ENCODE measurements around the gene MYOD1.
A peak's percentile ranks its signal among the peaks of the same experiment; 100 is the strongest.

Gene MYOD1

DNA sequence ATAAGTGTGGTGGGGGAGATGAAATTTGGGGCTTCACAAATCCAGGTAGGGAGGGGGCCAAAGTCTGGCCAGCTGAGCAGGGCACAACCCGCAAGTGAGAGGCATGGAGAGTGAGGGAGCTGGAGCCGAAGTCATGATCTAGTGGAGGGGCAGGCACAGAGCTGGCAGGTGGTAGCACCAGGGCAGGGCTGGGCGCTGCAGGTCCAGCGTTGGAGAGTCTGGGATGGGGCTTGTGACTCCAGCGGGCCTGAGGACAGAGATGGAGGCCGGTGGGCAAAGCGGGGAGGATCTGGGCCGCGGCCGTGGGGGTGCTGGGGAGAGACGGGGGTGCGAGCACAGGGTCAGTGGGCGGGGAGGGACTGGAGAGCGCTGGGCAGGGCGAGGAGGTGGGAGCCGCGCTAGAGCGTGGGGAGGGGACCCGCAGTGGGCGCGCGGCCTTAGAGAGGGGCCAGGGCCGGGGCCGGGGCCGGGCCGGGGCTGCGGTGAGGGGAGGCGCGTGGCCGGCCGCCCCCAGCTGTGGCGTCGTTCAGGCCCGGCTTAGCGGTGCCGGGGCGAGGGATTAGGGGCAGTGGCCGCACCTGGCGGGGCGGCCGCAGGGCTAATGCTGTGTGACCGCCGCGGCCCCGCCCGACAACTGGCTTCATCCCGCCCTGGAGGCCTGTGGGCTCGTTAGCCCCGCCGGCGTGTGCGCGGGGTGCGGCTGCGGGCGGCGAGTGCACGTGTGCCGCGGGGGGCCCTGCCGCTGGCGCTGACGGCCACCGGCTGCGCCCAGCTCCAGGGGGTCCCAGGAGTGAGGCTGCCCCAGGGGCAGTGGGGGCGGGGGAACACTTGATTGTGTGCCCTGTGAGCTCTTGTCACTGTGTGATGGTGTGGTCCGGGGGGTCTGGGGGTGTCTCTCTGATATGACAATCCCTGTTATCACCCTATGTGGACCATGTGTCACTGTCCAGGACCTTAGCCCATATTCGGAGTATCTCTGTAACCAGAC lies 23.6 kb upstream of the MYOD1 start:
- peak; percentile 21 for ATAC-seq
- Mint-ChIP-seq H3K27ac (no peak overlapping the region), H3K4me3 (no peak overlapping the region), H3K9me3 (no peaks in the 10 kb centered on the region), H3K27me3 (peaks cover 65% of the 10 kb centered on the region), H3K4me1 (peaks cover 6% of the 10 kb centered on the region), H3K36me3 (no peaks in the 10 kb centered on the region)

DNA sequence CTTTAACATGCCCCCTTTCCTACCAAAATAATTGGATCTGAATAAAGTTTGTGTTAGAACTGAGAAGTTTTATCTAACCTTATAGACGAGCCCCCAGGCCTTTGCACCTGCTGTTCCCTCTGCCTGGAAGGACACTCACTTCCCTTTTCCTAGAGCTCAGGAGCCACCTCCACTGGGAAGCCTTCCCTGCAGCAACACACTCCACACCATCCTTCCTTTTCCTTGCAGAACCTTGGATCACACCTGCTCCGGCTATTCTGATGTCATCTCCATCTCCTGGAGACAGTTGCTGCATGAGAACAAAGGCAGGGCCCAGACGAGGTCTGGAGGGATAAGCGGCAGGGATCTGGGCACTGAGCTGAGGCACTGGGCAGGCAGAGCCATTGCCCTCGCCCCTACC lies 22.6 kb upstream of the MYOD1 start:
- no peak for ATAC-seq
- Mint-ChIP-seq H3K27me3 (peaks cover 63% of the 10 kb centered on the region), H3K4me1 (peaks cover 6% of the 10 kb centered on the region), H3K4me3 (no peak overlapping the region), H3K27ac (no peak overlapping the region), H3K9me3 (no peaks in the 10 kb centered on the region), H3K36me3 (no peaks in the 10 kb centered on the region)

DNA sequence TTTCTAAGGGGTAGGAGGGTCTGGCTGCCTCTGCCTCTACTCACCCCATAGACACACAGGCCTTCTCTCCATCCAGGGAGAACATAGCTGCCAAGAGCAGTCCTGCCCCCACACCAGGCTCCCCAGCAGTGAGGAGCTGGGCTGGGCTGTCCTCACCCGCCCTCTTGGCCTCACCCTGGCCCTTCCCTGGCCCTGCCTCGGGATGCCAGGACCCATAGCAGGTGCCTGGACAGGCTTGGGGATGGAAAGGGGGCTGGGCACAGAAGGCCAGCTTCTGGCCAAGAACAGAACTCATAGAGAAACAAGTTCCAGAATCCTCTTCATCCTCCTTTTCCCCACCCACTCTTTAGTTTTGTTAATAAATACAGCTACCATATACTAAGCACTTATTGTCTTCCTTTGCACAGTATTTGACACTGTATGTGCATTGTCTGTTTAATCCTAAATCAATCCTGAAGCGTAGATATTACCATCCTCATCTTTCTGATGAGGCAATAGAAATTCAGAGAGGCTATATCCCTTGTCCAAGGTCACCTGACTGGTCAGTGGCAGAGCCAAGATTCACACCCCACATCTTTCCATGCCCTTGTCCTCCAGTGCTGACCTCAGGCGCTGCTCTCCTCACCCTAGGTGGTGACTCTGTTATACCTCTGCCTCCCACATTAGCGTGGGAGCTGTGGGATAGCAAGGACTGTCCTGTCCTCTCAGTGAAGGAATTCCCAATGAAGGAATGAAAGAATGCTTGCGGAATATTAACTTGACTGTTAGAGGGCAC lies 22.0 kb upstream of the MYOD1 start:
- Mint-ChIP-seq H3K4me1 (peaks cover 6% of the 10 kb centered on the region), H3K27me3 (peaks cover 59% of the 10 kb centered on the region), H3K36me3 (no peaks in the 10 kb centered on the region), H3K27ac (no peak overlapping the region), H3K9me3 (no peaks in the 10 kb centered on the region), H3K4me3 (no peak overlapping the region)
- ATAC-seq: no peak

DNA sequence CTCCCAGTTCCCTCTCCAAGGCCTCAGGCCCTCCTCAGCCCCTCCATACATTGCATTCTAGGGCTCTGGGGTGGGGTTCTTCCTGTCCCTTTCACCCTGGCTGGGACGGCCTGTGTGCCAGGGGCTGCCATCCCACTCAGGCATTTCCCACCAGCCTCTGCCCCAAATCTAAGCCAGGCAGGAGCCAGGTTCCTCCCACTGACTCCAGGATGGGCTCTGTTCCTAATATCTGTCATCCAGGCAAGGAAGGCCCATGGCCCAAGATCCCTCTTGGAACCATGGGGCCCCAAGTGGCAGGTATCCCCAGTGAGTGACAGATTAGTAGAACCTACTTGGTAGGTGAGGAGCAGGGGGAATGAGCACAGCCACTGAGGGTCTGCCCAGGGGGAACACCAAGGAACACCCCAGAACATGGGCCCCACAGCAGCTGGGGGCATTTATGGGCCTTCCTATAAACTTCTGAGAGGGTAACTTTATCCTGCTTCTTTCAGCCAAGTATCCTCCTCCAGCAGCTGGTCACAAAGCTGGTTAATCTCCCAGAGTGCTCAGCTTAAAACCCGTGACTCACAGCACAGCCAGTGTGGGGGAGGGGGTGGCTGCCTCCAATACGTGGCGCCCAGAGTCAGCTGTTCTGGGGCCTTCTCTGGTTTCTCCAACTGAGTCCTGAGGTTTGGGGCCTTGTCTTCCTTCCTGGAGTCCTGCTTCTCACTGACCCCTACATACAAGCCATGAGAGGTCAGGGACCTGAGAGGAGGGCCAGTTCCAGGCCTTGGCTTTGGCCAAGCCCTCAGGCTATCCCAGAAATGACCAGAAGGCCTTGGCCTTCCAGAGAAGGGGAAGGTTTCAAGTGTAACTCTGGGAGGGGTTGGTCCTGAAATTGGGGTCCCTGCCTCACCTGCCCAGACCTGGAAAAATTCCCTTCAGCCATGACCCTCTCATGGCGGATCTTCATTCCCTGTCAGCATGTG lies 19.9 kb upstream of the MYOD1 start:
- peaks cover 60% of the 10 kb centered on the region for H3K27me3 Mint-ChIP-seq

DNA sequence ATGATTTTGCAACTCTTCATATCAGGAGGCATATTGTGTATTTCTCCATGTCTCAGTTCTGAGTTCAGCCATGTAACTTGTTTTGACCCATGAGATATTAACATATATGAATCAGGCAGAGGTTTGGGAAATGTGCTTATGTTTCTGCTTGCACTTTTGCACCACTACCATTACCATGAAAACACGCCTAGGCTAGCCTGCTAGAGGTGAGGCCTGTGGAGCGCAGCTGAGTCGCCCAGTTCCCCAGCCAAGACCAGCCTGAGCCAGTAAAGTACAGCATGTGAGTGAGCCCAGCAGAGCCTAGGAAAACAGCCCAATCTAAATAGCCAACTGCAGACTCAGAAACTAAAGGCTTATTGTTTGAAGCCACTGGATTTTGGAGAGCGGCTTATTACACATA lies 18.4 kb upstream of the MYOD1 start:
- Mint-ChIP-seq H3K9me3 (peaks cover 7% of the 10 kb centered on the region), H3K4me3 (no peak overlapping the region), H3K27me3 (peaks cover 46% of the 10 kb centered on the region), H3K27ac (no peak overlapping the region), H3K36me3 (no peaks in the 10 kb centered on the region), H3K4me1 (no peaks in the 10 kb centered on the region)
- ATAC-seq: no peak

More for the DNA sequence above, 19.9 kb upstream of the MYOD1 start:
- Mint-ChIP-seq H3K27ac (no peak overlapping the region), H3K4me3 (no peak overlapping the region), H3K4me1 (peaks cover 6% of the 10 kb centered on the region), H3K9me3 (peaks cover 7% of the 10 kb centered on the region), H3K36me3 (no peaks in the 10 kb centered on the region)
- ATAC-seq: no peak

DNA sequence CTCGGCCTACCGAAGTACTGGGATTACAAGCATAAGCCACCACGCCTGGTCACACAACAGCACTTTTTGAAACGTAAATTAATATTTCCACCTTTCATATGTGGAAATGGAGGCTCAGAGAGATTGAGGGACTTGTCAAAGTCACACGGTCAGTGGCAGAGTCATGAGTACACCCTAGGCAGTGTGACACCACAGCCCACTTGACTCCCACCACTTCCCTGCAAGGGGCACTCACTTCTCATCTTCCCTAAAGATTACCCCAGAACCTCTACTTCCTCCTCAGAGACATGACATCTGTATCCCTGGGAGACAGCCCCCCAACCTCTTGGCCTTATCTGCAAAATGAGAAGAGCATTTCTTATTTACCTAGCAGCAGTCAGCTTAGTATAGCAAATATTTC lies 16.5 kb upstream of the MYOD1 start:
- Mint-ChIP-seq H3K36me3 (no peaks in the 10 kb centered on the region), H3K9me3 (peaks cover 7% of the 10 kb centered on the region), H3K4me1 (no peaks in the 10 kb centered on the region), H3K27ac (no peak overlapping the region), H3K27me3 (peaks cover 29% of the 10 kb centered on the region), H3K4me3 (no peak overlapping the region)
- ATAC-seq: no peak

DNA sequence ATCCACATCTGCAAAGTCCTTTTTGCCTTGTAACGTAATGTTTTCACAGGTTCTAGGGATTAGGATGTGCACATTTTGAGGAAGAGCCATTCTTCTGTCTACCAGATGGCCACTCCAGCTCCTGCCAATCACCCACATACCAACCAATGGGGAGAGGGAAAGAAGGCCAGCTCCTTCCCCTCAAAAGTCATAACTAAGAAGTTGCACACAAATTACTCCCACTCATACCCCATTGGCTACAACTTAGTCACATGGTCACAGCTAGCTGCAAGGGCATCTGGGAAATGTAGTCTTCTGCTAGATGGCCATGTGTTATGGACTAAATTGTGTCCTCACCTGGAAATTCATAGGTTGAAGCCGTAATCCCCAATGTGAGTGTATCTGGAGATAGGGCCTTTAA lies 15.4 kb upstream of the MYOD1 start:
- peaks cover 7% of the 10 kb centered on the region for H3K9me3 Mint-ChIP-seq
- ATAC-seq: no peak
- no peaks in the 10 kb centered on the region for H3K36me3 Mint-ChIP-seq
- H3K27ac Mint-ChIP-seq: no peak overlapping the region
- peaks cover 21% of the 10 kb centered on the region for H3K27me3 Mint-ChIP-seq
- H3K4me1 Mint-ChIP-seq: no peaks in the 10 kb centered on the region
- no peak overlapping the region for H3K4me3 Mint-ChIP-seq

DNA sequence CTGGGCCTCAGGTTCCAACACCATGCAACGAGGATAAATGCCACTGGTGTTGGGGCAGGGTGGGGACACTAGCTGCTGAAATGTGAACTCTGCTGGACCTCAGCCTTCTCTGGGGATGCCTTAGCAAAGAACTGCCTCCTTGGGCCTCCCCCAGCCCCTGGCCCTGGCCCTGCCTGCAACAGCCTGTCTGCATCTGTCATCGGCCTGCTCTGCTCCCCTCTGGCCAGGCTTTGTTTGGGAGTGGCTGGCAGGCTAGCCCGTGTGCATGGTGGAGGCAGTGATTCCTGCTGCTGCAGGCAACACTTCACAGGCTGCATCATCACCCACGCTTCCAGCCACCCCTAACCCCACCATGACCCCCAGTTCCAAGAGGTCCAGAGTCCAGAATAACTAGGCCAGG lies 11.5 kb upstream of the MYOD1 start:
- Mint-ChIP-seq H3K27ac (no peak overlapping the region), H3K4me1 (no peaks in the 10 kb centered on the region), H3K4me3 (no peak overlapping the region), H3K27me3 (peaks cover 12% of the 10 kb centered on the region), H3K36me3 (no peaks in the 10 kb centered on the region), H3K9me3 (peaks cover 7% of the 10 kb centered on the region)
- no peak for ATAC-seq

DNA sequence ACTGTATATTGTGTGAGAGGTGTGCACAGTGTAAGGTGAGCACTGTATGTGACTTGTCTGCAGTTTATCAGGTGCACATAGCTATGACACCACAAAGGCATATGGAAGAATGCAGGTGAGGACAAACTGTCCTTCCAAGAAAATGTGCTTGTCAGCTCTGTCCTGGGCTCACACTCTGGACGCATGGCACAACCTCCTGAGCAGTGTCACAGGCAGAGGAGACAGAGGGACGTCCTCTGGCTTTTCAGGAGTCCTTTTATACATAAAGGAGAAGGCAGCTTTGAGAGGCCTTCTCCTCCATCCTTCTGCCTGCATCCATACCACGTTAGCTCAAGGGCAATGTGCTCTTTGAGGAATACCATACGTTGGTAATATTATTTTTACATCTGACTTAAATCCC lies 7.5 kb upstream of the MYOD1 start:
- Mint-ChIP-seq H3K36me3 (no peaks in the 10 kb centered on the region), H3K4me1 (no peaks in the 10 kb centered on the region), H3K27ac (no peak overlapping the region), H3K4me3 (no peak overlapping the region), H3K27me3 (no peaks in the 10 kb centered on the region), H3K9me3 (no peaks in the 10 kb centered on the region)
- ATAC-seq: no peak

DNA sequence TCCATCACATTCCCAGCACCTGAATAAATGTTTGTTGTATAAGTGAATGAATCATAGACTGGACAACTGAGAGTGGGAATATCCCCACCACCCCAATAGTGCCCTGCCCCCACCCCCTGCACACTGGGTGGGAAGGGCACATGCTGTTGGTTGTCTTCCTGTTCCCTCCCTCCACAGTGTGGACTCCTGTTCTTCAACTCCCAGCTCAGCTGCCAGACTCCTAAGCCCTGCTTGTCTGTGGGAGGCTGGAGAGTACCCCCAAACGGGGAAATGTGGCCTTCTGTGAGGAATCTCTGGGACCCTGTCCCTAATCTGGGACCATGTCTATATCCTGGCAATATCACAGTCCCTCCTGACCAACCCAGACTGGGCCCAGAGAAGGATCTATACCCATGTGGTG lies 5.5 kb upstream of the MYOD1 start:
- Mint-ChIP-seq H3K4me3 (no peak overlapping the region), H3K36me3 (no peaks in the 10 kb centered on the region), H3K27me3 (no peaks in the 10 kb centered on the region), H3K4me1 (no peaks in the 10 kb centered on the region), H3K27ac (no peak overlapping the region), H3K9me3 (no peaks in the 10 kb centered on the region)
- ATAC-seq: no peak

DNA sequence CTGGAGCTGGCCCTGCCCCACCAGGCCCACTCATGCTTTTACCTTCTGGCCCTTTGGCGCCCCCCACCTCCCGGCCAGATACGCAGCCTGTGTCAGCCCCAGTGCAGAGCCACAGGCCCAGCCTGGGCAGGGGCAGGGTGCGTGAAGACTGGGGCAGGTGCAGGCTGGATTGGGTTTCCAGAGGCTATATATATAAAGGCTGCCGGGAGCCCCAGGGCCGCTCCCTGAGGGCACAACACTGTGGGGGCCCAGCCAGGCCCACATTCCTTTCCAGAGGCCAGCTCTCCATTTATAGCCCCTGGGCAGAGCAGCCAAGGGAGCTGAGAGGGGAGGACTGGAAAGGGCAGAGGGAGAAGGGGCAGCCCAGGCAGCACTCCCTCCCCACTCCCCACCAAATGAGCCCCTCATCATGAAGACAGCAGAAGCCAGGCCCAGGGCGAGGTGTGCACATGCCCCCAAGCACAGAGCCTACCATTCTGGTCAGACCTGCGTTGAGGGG lies 5.0 kb upstream of the MYOD1 start:
- no peaks in the 10 kb centered on the region for H3K36me3 Mint-ChIP-seq
- no peak overlapping the region for H3K27ac Mint-ChIP-seq
- no peak overlapping the region for H3K4me3 Mint-ChIP-seq
- H3K4me1 Mint-ChIP-seq: no peaks in the 10 kb centered on the region
- no peak for ATAC-seq
- H3K9me3 Mint-ChIP-seq: no peaks in the 10 kb centered on the region
- H3K27me3 Mint-ChIP-seq: no peaks in the 10 kb centered on the region

DNA sequence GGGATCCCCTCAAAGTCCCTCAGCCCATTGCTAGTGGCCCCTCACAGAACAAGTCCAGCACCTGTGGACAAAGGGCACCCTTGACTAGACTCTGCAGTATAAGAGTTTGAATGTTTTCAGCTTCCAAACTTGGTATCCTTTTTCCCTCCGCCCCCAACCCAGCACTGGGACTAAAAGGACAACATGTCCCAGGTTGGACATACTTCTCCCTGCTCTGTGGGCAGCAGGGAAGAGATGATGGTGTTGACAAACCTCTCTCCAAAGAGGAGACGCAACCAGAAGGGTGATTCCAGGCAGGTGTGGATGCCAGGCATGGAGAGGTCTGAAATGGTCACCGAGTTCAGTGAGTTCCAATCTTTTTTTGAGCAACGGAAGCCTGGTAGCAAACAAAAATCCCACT lies 4.5 kb upstream of the MYOD1 start:
- H3K27me3 Mint-ChIP-seq: no peaks in the 10 kb centered on the region
- no peak for ATAC-seq
- no peaks in the 10 kb centered on the region for H3K36me3 Mint-ChIP-seq
- no peaks in the 10 kb centered on the region for H3K4me1 Mint-ChIP-seq
- no peak overlapping the region for H3K27ac Mint-ChIP-seq
- H3K9me3 Mint-ChIP-seq: no peaks in the 10 kb centered on the region
- no peak overlapping the region for H3K4me3 Mint-ChIP-seq

DNA sequence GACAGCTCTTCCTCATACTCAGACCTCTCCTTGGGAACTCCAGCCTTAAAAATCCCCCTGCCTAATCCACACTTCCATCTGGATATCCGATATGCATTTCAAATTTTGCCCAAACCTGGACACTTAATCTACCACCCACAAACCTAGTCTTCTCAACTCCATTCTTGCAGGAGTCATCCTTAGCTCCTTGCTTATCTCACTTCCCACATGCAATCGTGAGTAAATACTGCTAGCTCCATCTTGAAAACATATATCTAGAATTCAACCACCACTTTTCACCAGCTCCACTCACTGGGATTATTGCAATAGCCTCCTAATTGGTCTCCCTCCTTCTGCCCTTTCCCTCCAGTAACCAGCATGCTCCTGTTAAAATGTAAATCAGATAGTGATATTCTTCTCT lies 2.6 kb upstream of the MYOD1 start:
- no peaks in the 10 kb centered on the region for H3K4me1 Mint-ChIP-seq
- no peaks in the 10 kb centered on the region for H3K9me3 Mint-ChIP-seq
- no peaks in the 10 kb centered on the region for H3K36me3 Mint-ChIP-seq
- peaks cover under 1% of the 10 kb centered on the region for H3K27me3 Mint-ChIP-seq
- ATAC-seq: no peak
- H3K4me3 Mint-ChIP-seq: no peak overlapping the region
- H3K27ac Mint-ChIP-seq: no peak overlapping the region

DNA sequence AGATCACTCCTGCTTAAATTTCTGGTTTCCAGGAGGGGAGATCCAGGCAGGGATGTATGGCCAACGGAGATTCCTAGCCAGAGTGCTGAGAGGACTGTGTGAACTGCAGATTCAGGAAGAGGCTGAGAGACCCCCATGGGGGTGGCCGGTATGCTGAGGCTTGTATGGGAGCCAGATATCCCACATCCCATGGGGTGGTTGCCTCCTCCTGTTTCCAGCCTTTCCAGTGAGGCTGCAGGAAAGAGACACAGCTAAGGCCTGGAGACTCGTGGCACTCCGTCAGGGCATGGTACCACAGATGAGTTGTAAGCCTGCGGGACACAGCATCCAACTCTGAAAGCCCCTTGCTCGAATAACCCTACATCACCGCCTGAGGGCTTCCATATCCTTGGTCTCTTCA lies 1.4 kb upstream of the MYOD1 start:
- Mint-ChIP-seq H3K36me3 (no peaks in the 10 kb centered on the region), H3K4me3 (no peak overlapping the region), H3K27ac (no peak overlapping the region), H3K27me3 (peaks cover 12% of the 10 kb centered on the region), H3K4me1 (no peaks in the 10 kb centered on the region), H3K9me3 (no peaks in the 10 kb centered on the region)
- no peak for ATAC-seq

DNA sequence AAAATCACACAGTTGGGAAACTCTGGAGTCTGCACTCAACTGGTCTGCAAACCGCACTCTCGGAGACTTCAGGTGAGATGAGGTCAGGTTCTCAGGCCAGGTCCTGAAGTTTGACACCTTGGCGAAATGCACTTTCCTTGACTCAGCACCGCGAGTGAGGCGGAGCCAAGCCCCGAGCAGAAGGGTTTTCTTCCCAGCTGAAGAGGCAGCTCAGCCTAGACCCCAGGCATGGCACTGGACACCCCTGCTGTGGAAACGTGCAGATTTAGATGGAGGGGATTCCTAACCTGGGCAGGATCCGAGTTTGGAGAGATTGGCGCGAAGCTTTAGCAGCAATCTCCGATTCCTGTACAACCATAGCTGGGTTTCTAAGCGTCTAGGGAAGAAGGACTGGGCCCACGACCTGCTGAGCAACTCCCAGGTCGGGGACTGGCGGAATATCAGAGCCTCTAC lies 835 bp upstream of the MYOD1 start:
- H3K9me3 Mint-ChIP-seq: no peaks in the 10 kb centered on the region
- H3K27me3 Mint-ChIP-seq: peaks cover 18% of the 10 kb centered on the region
- H3K4me1 Mint-ChIP-seq: no peaks in the 10 kb centered on the region
- no peaks in the 10 kb centered on the region for H3K36me3 Mint-ChIP-seq
- H3K4me3 Mint-ChIP-seq: no peak overlapping the region
- H3K27ac Mint-ChIP-seq: no peak overlapping the region
- ATAC-seq: no peak
